NCI-H2196 treated with DMSO at 0.1 percent for 48 hours (cell line): ENCODE data around the gene PKIG.
"Not testable (repeated sequence)": the region's sequence is repeated elsewhere in the genome, so short reads cannot be mapped to it uniquely, and the experiment has no call there.

Experiments
- DNase-seq: peaks from one replicate; lab custom pipeline; 2025; ENCODE audit not compliant: unreplicated experiment; lab: John Stamatoyannopoulos, UW

Gene PKIG

DNA sequence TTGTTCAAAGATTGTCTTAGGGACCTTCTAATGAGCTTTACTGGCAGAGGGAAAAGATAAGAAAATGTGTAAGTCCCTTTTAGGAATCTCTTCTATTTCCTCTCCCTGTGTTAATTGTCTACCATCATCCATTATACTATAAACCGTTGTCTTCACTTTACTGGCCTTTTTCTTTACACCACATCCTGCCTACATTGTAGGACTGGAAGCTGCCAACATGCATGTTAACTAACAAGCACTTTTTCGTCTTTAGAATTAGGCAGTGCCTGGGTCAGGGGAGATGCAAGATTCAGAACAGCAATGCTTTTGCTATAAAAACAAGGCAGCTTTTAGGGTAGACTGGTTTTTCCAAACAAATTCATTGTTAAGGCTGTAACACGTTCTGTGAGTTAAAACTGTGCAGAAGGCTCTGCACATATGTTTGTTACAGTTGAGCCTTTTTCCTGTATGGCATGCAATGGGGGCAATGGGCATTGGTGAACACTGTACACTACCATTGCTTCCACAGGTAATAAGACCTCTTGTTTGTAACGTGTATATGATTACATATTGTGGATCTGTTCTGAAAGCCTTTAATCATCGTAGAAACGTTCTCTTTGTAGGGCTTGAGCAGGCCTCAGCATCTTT is 10.9 kb upstream of the PKIG start:
- no peak for DNase-seq

DNA sequence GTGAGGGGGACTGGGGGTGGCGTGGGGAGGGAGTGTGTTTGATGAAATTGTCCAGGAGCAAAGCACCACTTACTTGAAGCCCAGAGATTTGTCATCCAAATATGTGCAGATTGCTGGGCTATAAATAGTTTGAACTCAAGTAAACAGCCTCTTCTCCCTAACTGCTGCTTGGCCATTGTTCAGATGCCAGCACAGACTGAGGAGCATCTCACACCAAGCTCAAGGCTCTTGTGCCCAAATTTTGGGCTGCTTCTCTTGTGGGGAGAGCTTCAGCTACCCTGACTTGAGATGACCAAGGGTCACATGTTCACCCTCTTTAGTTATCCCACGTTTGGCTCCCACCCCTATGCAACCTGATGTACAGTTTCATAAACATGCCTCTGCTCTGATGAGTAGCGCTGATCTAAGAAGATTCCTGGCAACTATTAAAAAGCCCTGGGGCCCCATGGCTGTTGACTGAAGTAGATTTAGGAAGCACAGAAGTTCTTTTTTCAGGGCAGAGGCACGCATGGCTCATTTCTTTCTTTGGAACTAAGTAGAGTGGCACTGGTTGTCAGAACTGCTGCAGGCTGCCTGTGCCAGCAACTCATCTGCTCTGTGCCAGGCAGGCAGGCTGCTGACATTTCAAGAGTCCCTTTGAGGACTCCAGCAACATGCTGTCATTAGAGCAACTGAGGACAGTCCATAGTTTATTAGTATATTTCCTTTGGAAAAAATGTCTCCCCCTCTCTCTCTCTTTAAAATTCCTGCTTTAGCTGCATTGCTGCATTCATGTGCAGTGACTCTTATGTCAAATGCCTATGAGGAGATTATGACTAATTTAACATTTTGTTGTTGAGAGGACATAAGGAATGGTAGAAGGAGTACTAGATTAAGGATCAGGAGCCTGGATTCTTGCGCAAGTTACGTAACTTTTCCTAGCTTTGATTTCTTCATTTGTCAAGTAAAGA is 9.6 kb upstream of the PKIG start:
- no peak for DNase-seq

DNA sequence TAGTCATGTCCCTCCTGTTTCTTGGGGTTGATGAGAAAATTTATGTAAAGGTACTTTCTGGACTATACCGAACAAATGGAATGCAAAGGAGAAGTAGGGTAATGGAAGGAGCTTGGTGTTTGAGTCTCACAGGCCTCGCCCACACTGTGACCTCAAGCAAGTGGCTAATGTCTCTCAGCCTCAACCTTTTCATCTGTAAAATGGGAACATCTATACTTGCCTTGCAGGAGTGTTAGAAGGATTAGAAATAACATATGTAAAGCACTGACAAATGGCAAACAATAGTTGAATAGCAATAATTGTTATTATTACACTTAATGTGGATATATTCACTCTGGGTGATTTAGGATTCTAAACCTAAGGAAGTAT is 8.9 kb upstream of the PKIG start:
- no peak for DNase-seq

DNA sequence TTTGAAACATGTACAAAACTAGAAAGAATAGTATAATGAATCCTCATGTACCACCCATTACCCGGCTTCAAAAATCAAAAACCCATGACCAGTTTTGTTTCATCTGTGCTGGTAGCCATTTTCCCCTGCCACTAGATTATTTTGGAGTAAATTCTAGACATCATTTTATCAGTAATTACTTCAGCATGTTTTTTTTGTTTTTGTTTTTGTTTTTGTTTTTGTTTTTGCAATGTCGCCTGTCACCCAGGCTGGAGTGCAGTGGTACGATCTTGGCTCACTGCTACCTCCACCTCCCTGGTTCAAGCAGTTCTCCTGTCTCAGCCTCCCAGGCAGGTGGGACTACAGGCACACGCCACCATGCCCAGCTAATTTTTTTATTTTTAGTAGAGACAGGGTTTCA is 8.0 kb upstream of the PKIG start:
- no peak for DNase-seq

DNA sequence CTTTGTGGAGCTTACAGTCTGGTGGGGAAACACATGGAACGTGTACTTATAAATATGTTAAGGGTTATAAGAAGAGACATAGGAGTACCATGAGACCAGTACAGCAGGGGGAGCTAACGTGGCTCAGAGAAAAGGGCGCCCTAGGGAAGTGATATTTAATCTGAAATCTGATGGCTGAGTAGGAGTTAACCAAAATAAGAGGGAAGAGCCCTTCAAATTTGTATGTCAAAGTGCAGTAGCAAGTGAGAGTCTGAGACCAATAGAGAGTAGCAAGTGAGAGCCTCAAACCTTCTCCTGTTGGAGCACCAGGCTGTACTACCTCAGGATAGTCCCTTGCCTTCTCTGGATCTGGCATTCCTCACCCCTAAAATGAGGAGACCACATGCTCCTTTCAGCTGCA is 6.1 kb upstream of the PKIG start:
- no peak for DNase-seq

DNA sequence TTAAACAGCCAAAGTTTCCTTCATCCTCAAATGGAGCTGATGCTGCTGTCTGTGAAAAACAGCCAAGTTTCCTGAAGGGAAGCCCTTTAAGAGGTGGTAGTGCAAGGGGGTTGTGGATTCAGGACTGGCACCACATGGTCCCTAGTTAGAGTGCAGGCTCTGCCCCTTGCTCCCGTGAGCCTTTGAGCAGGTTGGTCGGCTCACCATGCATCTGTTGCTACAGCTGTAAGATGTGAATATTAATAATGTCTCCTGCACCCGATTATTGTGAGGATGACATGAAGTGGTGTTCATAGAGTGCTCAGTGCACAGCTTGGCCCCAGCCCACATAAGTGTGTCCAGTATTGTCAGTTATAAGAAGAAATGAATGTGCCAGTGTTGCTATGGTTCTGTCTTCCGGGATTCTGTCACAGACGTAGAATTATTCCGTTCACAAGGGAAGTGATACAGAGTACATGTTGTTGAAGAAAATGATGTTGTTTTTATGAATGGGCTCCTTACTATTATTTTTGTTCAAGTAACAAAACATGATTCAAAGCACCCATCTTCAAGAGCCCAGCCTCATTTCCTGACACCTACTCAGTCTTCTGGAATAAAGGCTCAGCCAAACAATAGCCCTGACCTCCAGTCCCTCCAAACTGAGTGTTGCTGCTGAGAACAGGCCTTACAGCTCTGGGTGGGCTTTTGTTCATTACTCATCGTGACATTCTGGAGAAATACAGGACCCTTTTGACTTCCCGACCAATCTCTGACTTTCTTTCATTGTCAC is 2.9 kb upstream of the PKIG start:
- no peak for DNase-seq

DNA sequence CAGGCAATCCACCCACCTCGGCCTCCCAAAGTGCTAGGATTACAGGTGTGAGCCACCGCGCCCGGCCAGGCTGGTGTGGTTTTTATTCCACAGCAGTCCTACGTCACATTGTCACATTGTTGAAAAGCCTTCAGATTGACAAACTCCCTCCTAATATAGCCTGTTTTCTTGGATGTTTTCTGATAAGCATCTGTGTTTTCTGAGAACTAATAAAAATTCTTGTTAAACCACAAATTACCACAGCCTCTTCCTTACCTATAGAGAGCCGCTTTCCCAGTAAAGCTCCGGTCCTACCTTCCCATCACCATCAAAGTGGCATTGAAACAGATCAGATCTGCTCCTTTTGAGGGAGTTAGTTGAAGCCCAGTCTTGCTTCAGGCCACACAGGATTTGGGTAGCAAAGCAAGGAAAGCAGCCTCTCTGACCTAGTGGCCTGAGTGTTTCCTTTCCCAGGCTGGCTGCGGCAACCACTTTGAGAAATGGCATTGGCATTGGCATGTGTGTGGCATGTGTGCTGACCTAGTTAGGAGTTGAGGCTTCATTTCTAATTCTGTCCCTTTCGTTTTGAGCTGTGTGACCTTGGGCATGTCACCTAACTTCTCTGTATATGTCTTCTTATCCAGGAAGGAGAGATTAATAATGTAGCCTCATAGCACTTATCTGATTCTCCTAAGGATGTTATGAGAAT is 1.7 kb upstream of the PKIG start:
- no peak for DNase-seq

DNA sequence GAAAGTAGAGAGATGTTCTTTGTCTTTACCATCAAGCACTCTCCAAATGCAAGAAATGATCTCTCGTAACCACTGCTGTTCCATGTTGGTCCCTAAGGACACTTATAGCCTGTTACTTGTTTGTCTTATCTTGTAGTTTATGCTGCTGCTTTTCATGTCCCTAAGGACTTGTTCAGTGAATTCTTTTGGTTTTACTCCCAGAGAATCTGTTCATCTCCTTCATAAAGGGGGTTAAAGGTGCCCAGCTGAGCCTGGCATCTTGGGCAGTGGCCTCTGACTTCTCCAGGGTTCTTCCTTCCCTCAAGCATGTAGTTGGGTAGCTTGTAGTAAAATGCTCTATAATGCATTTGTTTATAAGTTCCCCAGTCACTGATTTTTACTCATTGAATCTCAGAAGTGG is 864 bp upstream of the PKIG start:
- no peak for DNase-seq

DNA sequence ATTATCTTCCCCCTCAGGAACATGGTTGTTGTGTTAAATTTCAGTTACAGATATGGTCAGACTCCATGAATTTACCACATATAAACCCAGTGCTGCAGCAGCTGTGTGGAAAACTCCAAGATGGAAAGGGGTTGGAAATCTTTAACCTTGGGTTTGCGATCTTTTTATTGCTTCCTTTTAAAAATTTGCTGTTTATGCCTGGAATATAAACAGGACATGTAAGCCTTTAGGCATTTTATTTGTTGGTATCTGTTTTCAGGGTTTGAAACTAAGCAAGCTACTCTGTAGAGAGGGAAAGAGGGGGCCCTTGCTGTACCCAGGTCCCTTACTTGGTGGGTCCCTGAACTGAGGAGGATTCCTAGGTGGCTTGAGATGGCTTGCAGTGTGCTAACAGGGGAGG is 778 bp downstream of the PKIG start:
- no peak for DNase-seq

DNA sequence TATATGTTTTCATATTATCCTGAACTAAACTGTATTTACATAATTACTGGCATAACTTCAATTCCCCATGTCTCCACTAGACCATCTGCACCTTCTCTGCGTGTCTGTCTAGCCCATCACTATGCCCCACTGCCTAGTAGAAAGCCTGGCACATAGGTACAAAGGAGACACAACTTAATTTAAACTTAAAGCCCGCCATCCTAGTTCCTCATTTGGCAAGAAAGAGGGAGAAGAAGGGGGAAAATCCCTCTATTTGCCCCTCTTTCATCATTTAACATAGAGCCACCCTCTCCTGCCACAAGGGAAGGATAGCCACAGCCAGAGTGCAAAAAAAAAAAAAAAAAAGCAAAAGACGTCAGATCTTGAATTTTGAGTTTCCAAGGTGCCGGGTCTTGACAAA is 1.8 kb downstream of the PKIG start:
- no peak for DNase-seq

DNA sequence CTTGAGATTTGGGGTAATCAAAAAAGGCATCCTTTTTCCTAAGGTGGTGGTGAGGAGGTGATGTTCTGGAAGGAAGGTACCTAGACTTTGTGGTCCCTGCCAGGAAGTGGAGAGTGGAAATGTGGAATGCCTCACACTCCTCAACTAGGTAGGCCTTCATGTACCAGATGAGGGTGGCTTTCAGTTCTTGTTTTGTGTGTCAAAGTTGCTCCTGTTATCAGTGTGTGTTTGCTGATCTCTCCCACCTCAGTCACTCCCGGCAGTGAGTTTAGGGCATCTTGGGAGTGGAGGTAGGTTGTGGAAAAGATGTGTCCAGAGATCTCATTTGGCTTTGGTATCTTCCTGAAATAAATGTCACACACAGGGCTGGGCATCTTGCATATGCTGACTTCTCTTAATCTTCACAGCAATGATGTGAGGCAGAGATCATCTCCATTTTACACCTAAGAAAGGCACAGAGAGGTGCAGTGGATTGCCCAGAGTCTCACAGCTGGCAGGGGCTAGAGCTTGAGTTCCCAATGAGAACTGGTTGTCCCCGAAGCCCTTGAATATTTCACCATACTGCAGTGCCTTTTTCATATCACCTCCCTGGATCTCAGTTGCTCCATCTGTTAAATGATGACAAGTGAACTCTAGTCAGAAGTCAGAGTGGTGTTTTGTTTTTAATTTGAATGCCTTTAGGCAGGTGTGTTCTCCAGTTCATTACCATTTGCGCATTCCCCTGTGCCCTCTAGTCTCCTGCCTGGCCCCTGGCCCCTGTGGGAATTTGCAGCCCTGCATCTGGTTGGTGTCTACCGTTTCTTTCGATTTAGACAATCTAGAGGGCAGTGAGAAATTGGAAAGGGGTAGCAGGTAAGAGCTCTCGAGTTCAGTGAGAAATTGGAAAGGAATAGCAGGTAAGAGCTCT is 2.9 kb downstream of the PKIG start:
- no peak for DNase-seq

DNA sequence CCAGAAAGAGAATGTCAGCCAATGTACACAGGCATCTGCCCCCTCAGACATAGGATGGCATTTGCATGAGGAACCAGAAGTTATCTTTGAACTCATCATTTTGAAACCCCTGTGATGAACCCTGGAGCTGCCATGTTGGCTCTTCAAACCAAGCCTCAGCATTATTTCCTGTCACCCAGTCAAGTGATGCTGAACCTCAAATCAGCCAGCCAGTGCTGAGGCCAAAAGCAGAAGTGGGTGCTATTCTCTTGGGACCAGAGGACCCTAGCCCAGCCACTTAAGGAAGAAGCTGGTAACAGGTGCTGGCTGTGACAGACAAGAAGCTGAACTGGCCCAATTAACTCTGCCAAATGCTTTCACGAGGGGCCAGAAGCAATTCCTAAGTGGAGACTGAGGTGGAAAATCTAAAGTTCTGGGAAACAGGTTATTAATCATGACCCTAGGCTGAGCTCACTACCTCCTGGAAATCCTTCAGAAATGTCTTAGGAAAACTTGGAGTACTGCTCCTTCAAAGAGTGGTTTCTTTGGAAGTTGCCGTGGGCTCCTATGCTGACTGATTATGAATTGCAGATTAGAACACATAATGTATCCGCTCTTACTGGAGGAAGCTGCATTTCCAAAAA is 4.0 kb downstream of the PKIG start:
- DNase-seq: no peak

DNA sequence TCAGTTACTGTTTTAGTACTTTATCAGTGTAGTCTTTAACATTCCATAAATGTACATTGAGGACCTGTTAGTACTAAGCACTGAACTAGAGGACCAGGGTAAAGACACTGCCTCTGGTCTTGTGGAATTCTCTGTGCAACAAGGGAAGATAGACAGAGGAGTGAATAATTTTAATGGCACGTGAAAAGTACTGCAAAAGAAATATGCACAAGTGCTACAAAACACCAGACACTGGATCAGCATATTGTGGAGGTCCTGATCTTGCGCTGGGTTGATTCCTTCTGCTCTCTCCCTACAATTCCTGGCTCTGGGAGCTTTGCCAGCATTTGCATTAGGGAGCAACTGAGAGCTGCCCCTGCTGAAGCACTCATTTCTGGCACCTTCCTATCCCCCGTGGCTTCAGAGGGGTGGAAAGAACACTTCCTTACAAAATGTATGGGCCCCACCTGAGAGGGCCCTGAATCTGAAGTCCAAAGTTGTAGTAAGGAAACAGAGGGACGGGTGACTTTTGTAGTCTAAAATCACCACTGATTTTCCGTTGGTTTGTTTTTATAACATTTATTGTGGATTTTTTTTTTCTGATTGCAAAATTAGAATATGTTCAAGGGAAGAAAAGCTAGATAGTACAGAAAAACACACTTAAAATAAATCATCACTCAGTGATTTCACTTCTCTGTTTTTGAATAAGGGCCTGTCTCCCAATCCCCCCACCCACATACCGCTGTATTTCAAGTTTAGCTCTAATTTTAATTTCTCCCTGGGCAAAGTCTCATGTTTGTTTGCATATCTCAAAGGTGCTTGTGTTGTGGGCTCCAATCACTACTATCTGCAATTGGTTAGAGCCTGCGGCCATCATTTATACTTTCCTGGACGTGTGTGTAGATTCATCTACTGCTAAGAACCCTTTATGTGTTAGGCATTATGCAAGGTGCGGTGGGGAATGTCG is 4.9 kb downstream of the PKIG start:
- DNase-seq: no peak

DNA sequence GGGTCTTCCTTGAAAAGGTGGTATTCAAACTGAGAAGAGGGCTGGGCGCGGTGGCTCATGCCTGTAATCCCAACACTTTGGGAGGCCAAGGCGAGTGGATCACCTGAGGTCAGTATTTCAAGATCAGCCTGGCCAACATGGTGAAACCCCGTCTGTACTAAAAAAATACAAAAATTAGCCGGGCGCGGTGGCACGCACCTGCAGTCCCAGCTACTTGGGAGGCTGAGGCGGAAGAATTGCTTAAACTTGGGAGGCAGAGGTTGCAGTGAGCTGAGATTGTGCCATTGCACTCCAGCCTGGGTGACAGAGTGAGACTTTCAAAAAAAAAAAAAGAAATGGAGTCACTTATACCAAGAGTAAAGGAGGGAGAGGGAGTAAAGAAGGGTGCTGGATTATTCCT is 5.9 kb downstream of the PKIG start:
- not testable (repeated sequence) for DNase-seq

DNA sequence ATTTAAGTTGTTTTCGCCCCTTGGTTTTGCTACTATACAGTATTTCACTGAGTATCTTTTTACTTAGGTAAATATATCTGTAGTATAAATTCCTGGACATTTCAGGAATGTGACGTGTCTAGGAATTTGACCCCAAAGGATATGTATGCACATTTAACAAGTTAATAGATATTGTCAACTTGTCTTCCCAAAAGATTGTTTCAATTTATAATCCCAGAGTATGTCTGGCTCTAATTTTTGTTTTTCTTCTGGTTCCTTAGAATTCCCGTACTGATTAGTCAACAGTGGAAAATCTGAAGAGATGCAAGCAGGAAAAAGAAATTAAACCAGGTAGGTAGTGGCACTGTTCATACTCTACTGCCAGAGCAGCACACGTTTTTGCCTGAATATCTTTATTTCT is 7.2 kb downstream of the PKIG start:
- DNase-seq: no peak

DNA sequence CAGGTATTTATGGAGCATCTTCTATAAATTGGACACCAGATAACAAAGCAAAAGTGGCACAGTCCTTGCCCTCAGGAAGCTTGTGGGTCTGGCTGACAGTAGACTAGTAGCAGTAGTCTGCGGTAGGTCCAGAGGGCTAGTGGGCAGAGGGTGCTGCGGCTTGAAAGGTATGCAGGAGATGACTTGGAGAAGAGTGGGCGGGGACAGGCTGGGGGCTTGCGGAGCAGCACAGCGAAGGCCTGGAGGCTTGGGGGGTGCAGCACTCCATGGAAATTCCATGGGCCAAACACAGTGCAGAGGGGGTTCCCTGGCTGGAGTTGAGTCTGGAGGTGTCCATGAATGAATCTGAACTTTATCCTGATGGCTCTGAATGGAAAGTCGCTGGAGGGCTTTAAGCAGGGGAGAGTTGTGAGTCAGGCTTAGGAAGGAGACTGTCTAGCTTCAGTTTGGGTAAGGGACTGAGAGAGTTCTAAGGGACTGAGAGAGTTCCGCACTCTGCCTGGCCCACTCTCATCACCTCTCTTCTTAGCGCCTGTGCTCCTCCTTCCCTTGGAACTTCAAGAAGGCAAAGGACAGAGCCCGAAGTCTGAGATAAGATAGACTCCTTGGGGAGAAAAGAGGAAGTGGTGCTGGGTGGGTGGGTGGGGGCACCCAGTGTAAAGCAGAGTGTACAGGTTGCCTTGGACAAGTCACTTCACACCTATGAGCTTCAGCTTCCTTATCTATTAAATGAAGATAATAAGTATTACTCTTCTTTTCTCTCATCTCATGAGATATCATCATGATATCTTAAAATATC is 8.8 kb downstream of the PKIG start:
- no peak for DNase-seq

DNA sequence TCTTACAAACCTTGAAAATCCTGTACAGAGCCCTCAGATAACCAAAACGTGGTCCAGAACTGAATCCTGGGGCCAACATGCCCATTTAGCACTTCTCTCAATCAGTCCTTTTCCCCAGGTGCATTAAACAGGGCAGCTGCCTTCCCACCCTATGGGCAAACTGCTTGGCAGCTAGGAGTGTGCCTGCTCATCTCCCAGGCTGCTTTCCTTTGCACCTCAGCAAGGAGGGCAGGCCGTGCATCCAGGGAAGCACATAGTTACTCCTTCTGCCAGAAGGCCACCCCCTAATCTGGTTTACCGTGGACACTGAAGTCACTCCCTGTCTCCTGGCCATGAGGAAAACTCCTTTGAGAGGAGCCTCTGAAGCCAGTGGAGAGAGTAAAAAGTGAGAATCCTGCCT is 10.0 kb downstream of the PKIG start:
- no peak for DNase-seq

DNA sequence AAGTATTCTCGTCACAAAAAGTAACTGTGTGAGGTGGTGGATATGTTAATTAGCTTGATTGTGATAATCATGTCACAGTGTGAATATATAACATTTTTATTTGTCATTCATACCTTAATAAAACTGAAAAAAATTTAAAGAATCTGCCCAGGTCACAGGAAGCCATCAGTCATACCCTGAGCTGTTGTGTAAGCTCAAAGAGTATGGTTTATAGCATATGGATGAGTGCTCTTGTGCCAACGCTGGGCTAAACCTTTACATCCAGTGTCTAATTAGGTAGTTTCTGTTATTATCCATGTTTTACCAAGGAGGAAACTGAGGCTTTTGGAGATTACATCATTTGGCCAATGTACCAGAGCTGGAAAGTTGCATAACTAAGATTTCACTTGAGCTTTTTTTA is 11.4 kb downstream of the PKIG start:
- no peak for DNase-seq
